Measurements from ENCODE around the gene GNA14. TPM values are rescaled to one million over a fixed set of nuclear protein-coding genes. Genes with fewer than 3 reads are reported as not detected.
A peak's percentile ranks its signal among the peaks of the same experiment; 100 is the strongest.

GNA14 gene
- total RNA-seq, 2 experiments from 2014 or later = not detected

DNA sequence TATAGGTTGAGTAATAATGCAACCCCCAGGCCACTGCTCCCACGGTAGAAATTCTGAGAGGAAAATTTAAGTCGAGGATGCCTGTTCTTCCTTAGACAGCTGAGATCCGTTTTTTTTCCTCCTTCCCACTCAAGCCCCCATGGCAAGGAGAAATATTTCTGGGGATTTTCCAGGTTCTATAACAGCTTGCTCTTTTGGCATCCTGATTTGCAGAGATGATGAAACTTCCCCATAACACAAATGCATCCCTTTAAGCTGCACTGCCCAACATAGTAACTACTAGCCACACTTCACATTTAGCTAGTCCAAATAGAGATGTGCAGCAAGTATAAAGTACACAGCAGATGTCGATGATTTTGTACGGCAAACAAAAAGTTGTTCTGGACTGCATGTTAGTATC, 32.5 kb upstream of the GNA14 start:
- POLR2A ChIA-PET = no interaction called here
- CTCF ChIA-PET = no interaction called here
- H3K9me3 ChIP-seq (ENCODE audit: control insufficient read depth in 1 of 2, insufficient read depth in 1 of 2, low read length in 2 of 2) = no peaks in the 10 kb centered on the region
- H3K27ac Mint-ChIP-seq = no peak overlapping the region
- H3K4me3 Mint-ChIP-seq = no peak overlapping the region
- no peaks in the 10 kb centered on the region for H3K36me3 Mint-ChIP-seq (ENCODE audit: low read depth)
- no peaks in the 10 kb centered on the region for H3K9me3 Mint-ChIP-seq
- no peaks in the 10 kb centered on the region for H3K27me3 Mint-ChIP-seq
- H3K27ac ChIP-seq (ENCODE audit: low read depth in 1 of 2, low read length in 2 of 2) = no peak overlapping the region
- intact Hi-C loops (cut with DNase I, micrococcal nuclease) = no loop called here
- H3K4me1 Mint-ChIP-seq (ENCODE audit: low read depth) = no peaks in the 10 kb centered on the region
- H3K4me1 ChIP-seq (ENCODE audit: insufficient read depth, low read length) = no peaks in the 10 kb centered on the region
- DNase-seq = no peak
- no peaks in the 10 kb centered on the region for H3K36me3 ChIP-seq (ENCODE audit: insufficient read depth, low read length)
- no peak for ATAC-seq (ENCODE audit: poor library complexity)
- TF ChIP-seq, protein P1, sequence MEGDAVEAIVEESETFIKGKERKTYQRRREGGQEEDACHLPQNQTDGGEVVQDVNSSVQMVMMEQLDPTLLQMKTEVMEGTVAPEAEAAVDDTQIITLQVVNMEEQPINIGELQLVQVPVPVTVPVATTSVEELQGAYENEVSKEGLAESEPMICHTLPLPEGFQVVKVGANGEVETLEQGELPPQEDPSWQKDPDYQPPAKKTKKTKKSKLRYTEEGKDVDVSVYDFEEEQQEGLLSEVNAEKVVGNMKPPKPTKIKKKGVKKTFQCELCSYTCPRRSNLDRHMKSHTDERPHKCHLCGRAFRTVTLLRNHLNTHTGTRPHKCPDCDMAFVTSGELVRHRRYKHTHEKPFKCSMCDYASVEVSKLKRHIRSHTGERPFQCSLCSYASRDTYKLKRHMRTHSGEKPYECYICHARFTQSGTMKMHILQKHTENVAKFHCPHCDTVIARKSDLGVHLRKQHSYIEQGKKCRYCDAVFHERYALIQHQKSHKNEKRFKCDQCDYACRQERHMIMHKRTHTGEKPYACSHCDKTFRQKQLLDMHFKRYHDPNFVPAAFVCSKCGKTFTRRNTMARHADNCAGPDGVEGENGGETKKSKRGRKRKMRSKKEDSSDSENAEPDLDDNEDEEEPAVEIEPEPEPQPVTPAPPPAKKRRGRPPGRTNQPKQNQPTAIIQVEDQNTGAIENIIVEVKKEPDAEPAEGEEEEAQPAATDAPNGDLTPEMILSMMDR (IDR thresholded peaks at IDR 0.05) = no peak
- H3K4me3 ChIP-seq (ENCODE audit: low read length) = no peak overlapping the region
- no peaks in the 10 kb centered on the region for H3K27me3 ChIP-seq (ENCODE audit: control insufficient read depth in 1 of 2, insufficient read depth in 2 of 2, low read length in 2 of 2)

DNA sequence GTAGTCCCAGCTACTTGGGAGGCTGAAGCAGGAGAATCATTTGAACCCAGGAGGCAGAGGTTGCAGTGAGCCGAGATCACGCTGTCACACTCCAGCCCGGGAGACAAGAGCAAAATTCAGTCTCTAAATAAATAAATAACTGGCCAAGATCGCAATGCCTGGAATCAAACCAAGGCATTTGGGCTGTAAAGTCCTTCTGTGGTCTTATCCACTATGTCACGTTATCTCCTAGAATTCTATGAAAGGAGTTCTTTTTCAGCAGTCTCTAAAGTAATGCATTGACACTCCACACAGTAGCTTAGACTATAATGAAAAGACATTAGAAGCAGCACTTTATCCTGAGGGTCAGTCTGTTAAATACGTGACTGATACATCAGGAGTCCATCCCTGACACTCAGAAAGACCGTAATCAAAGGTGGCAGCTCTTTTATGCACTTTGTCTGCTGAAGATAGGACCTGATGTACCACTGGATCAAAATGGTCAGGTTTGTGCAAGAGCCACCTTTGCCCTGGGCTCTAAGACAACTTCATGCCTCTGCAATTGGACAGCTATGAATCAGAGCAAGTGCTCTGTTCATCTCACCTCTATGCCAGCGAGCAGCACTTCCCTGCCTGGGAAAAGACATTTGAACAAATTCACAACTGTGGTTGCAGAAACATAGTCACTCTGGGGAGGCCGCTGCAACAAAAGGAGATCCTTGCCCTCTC, 31.7 kb upstream of the GNA14 start:
- H3K4me1 Mint-ChIP-seq (ENCODE audit: low read depth) = no peaks in the 10 kb centered on the region

GRCh38 chr9:77679088-77679487, 31.0 kb upstream of the GNA14 start:
- POLR2A ChIA-PET = no interaction called here
- TF ChIP-seq, protein P1 (IDR thresholded peaks at IDR 0.05) = no peak

More for the DNA sequence above, 31.7 kb upstream of the GNA14 start:
- DNase-seq (no peak), ATAC-seq (ENCODE audit: poor library complexity) (no peak)
- ChIA-PET CTCF (no interaction called here), POLR2A (no interaction called here)
- H3K4me3 Mint-ChIP-seq = no peak overlapping the region
- H3K36me3 ChIP-seq (ENCODE audit: insufficient read depth, low read length) = no peaks in the 10 kb centered on the region
- H3K4me3 ChIP-seq (ENCODE audit: low read length) = no peak overlapping the region
- no peak overlapping the region for H3K27ac Mint-ChIP-seq
- no peak overlapping the region for H3K27ac ChIP-seq (ENCODE audit: low read depth in 1 of 2, low read length in 2 of 2)
- H3K9me3 ChIP-seq (ENCODE audit: control insufficient read depth in 1 of 2, insufficient read depth in 1 of 2, low read length in 2 of 2) = no peaks in the 10 kb centered on the region
- H3K27me3 Mint-ChIP-seq = no peaks in the 10 kb centered on the region
- no peaks in the 10 kb centered on the region for H3K4me1 ChIP-seq (ENCODE audit: insufficient read depth, low read length)
- TF ChIP-seq, protein P1 (IDR thresholded peaks at IDR 0.05) = no peak
- intact Hi-C loops (cut with DNase I, micrococcal nuclease) = no loop called here
- H3K9me3 Mint-ChIP-seq = no peaks in the 10 kb centered on the region
- no peaks in the 10 kb centered on the region for H3K27me3 ChIP-seq (ENCODE audit: control insufficient read depth in 1 of 2, insufficient read depth in 2 of 2, low read length in 2 of 2)
- H3K36me3 Mint-ChIP-seq (ENCODE audit: low read depth) = no peaks in the 10 kb centered on the region

More at GRCh38 chr9:77679088-77679487, 31.0 kb upstream of the GNA14 start:
- no peaks in the 10 kb centered on the region for H3K27me3 Mint-ChIP-seq
- H3K4me1 Mint-ChIP-seq (ENCODE audit: low read depth) = no peaks in the 10 kb centered on the region
- no peaks in the 10 kb centered on the region for H3K36me3 Mint-ChIP-seq (ENCODE audit: low read depth)
- Histone ChIP-seq H3K9me3 (ENCODE audit: control insufficient read depth in 1 of 2, insufficient read depth in 1 of 2, low read length in 2 of 2) (no peaks in the 10 kb centered on the region), H3K36me3 (ENCODE audit: insufficient read depth, low read length) (no peaks in the 10 kb centered on the region), H3K4me3 (ENCODE audit: low read length) (no peak overlapping the region), H3K27me3 (ENCODE audit: control insufficient read depth in 1 of 2, insufficient read depth in 2 of 2, low read length in 2 of 2) (no peaks in the 10 kb centered on the region), H3K27ac (ENCODE audit: low read depth in 1 of 2, low read length in 2 of 2) (no peak overlapping the region), H3K4me1 (ENCODE audit: insufficient read depth, low read length) (no peaks in the 10 kb centered on the region)
- no peak overlapping the region for H3K27ac Mint-ChIP-seq
- intact Hi-C loops (cut with DNase I, micrococcal nuclease) = no loop called here
- DNase-seq = peak in 2 of 14 experiments; percentile 7 to 25
- H3K9me3 Mint-ChIP-seq = no peaks in the 10 kb centered on the region
- no peak for ATAC-seq (ENCODE audit: poor library complexity)
- CTCF ChIA-PET = no interaction called here
- no peak overlapping the region for H3K4me3 Mint-ChIP-seq

Measured in CD4-positive, alpha-beta T cell (primary cell).